K562 (cell line): ENCODE results near the gene LRP1B. TPM values are rescaled to one million over a fixed set of nuclear protein-coding genes. Genes with fewer than 3 reads are reported as not detected.

Experiments used
- ATAC-seq: fragments of 200-7000 bp; cut with Tn5 transposase; 3 replicates; pipeline ENCODE4 v1.9.1; 2020; ENCODE audit warnings: moderate library complexity
- BruUV-seq: library from RNA; stranded (reverse); fragments of 400-500 nt; replicated peaks from 2 replicates; lab custom pipeline; 2021; lab: Mats Ljungman, UMichigan
- CTCF ChIA-PET: fragments of 300-600 bp; formaldehyde crosslinking; extraction: SDS; loops from one replicate; lab custom pipeline; 2021; ENCODE audit warnings: low intra/inter-chr PET ratio; lab: Yijun Ruan, JAX
- POLR2A ChIA-PET: fragments of 300-600, 350-650 bp; sonication (Branson Sonifier 250); formaldehyde crosslinking; extraction: SDS; loops from one replicate; lab custom pipeline; 2021; ENCODE audit warnings: antibody characterized with exemption, inconsistent platforms; lab: Yijun Ruan, JAX
- DNase-seq, 4 experiments: peaks; one replicate each; pipeline versions ENCODE4 v3.0.0 to v3.0.0-alpha.2; 2011 to 2018; ENCODE audit warnings: low spot score in 3 of 4, mixed read lengths in 3 of 4; ENCODE audit errors: extremely low read depth in 1 of 4
- FAIRE-seq: peaks from 2 replicates; lab custom pipeline; 2011; peaks lifted over from hg19 to GRCh38; lab: Jason Lieb, UNC
- H2AFZ ChIP-seq: 2 replicates; pipeline ENCODE4 v1.6.0; 2011; ENCODE audit warnings: low read depth, low read length, control low read depth, inconsistent platforms
- H3K27ac ChIP-seq: fragments of 200-600 bp; 3 replicates; pipeline ENCODE4 v1.8.0; 2011; ENCODE audit warnings: low read depth, mild to moderate bottlenecking, control low read depth, inconsistent platforms, low read length, moderate library complexity, mixed read lengths; ENCODE audit errors: extremely low read depth
- H3K27me3 ChIP-seq, 2 experiments: fragments of 300-600 bp in 1 of 2; 2 replicates in 1 of 2; 3 replicates in 1 of 2; pipeline versions ENCODE4 v1.6.0 to v1.8.0; 2011; ENCODE audit warnings: inconsistent platforms in 2 of 2, low read length in 2 of 2, mild to moderate bottlenecking in 1 of 2, mixed read lengths in 1 of 2, moderate library complexity in 1 of 2; ENCODE audit not compliant: control insufficient read depth in 2 of 2, insufficient read depth in 2 of 2
- H3K36me3 ChIP-seq: fragments of 300-600 bp; 3 replicates; pipeline ENCODE4 v1.8.0; 2011; ENCODE audit warnings: mild to moderate bottlenecking, low read length, inconsistent platforms; ENCODE audit not compliant: control insufficient read depth, insufficient read depth
- H3K4me1 ChIP-seq, 2 experiments: fragments of 200-600 bp in 1 of 2; replicated peaks in 1 of 2; 2 replicates in 1 of 2; 3 replicates in 1 of 2; pipeline versions ENCODE4 v1.5.1 to v1.8.0; 2011; ENCODE audit warnings: inconsistent platforms in 2 of 2, low read length in 2 of 2, mild to moderate bottlenecking in 1 of 2, mixed read lengths in 1 of 2, moderate library complexity in 1 of 2; ENCODE audit not compliant: control insufficient read depth in 2 of 2, insufficient read depth in 2 of 2
- H3K4me2 ChIP-seq: 2 replicates; pipeline ENCODE4 v1.6.1; 2011; ENCODE audit warnings: low read length, control low read depth, inconsistent platforms, mixed read lengths; ENCODE audit not compliant: insufficient read depth
- H3K4me3 ChIP-seq: fragments of 200-600 bp; sonication (generic), shearing (Covaris generic); 2 replicates; pipeline ENCODE4 v1.5.1; 2016; ENCODE audit warnings: control low read depth, inconsistent platforms
- H3K79me2 ChIP-seq: fragments of 200-600 bp; 3 replicates; pipeline ENCODE4 v1.8.0; 2011; ENCODE audit warnings: low read length, inconsistent platforms; ENCODE audit not compliant: control insufficient read depth, insufficient read depth
- H3K9ac ChIP-seq, 2 experiments: 2 replicates each; pipeline versions ENCODE4 v1.6.0 to v1.6.1; 2011; ENCODE audit warnings: low read depth in 2 of 2, low read length in 2 of 2, control low read depth in 1 of 2, inconsistent platforms in 1 of 2, mild to moderate bottlenecking in 1 of 2, mixed read lengths in 1 of 2; ENCODE audit not compliant: insufficient read depth in 1 of 2
- H3K9me1 ChIP-seq: one replicate; pipeline ENCODE4 v1.6.0; 2011; ENCODE audit warnings: inconsistent platforms, mild to moderate bottlenecking, low read length, moderate library complexity; ENCODE audit not compliant: control insufficient read depth, insufficient read depth
- H3K9me3 ChIP-seq: replicated peaks from 2 replicates; pipeline ENCODE4 v1.5.1; 2011; ENCODE audit warnings: low read depth, low read length, inconsistent platforms; ENCODE audit not compliant: control insufficient read depth, insufficient read depth
- H4K20me1 ChIP-seq: replicated peaks from 2 replicates; pipeline ENCODE4 v1.6.1; 2011; ENCODE audit warnings: low read length, inconsistent platforms, mixed read lengths; ENCODE audit not compliant: control insufficient read depth, insufficient read depth
- CAMTA2 ChIP-seq: fragments of 250-450 bp; sonication (Bioruptor Pico); conservative IDR thresholded peaks from 2 replicates; pipeline ENCODE4 v1.5.1; 2022
- ID3 ChIP-seq, 2 experiments: fragments of 250-450 bp in 1 of 2; fragments of 450-650 bp in 1 of 2; sonication (Bioruptor Pico) in 1 of 2; IDR thresholded peaks; 2 replicates each; pipeline versions ENCODE4 v1.6.1 to v1.8.0; 2016 to 2021; ENCODE audit warnings: mild to moderate bottlenecking in 2 of 2, moderate library complexity in 2 of 2, missing compliant biosample characterization in 1 of 2, missing genetic modification characterization in 1 of 2
- MTA2 ChIP-seq: fragments of 450-650 bp; IDR thresholded peaks from 2 replicates; pipeline ENCODE4 v1.6.1; 2016; ENCODE audit warnings: low read depth
- NELFE ChIP-seq: IDR thresholded peaks from 2 replicates; pipeline ENCODE4 v1.6.1; 2011; ENCODE audit warnings: mild to moderate bottlenecking; ENCODE audit not compliant: insufficient read depth, insufficient read length
- NR2F6 ChIP-seq: fragments of 450-650 bp; formaldehyde crosslinking; IDR thresholded peaks from 2 replicates; pipeline ENCODE4 v1.4.0; 2020; ENCODE audit warnings: mild to moderate bottlenecking
- ZNF518B ChIP-seq: fragments of 250-450 bp; sonication (Bioruptor Pico); IDR thresholded peaks from 2 replicates; pipeline ENCODE4 v1.5.0; 2021; ENCODE audit warnings: mild to moderate bottlenecking, moderate library complexity
- in situ Hi-C: fragments of 300-500 bp; cut with MboI; formaldehyde crosslinking; loops from 4 replicates; pipeline ENCODE4 v1.15.0; 2018; ENCODE audit warnings: inconsistent platforms, mixed read lengths
- intact Hi-C: fragments of 100-400 bp; cut with micrococcal nuclease; formaldehyde crosslinking; loops from 2 replicates; pipeline ENCODE4 v1.14.2; 2022
- polyA plus RNA-seq, 8 experiments: library from polyadenylated mRNA; depleted of rRNA in 4 of 8; stranded (reverse) in 5 of 8; unstranded in 3 of 8; fragments of >200 nt; fragmentation: Nextera tagmentation in 2 of 8; fragmentation: Illumina TruSeq in 1 of 8; extraction: Ambion mirVana in 2 of 8; extraction: Trizol in 1 of 8; gene quantifications; 2 replicates each; pipeline versions ENCODE4 v1.2.1 to v1.2.3, GENCODE V29; 2011 to 2014; ENCODE audit warnings: inconsistent platforms in 1 of 8, missing spikeins in 1 of 8
- total RNA-seq, 7 experiments: library from RNA; depleted of rRNA in 6 of 7; stranded (reverse); fragments of >200 nt in 6 of 7; fragmentation: Illumina TruSeq in 2 of 7; extraction: Trizol in 2 of 7; gene quantifications; 2 replicates each; pipeline versions ENCODE4 v1.2.1 to v1.2.3, GENCODE V29; 2011 to 2021; ENCODE audit warnings: low replicate concordance in 1 of 7

Gene LRP1B
- total and polyA plus RNA-seq, 9 of the 15 experiments (the other 6 are each of a cell fraction or from before 2014, with no cell fraction given), result not detected

GRCh38 chr2:140998017-140998416 is 1132.8 kb downstream of the LRP1B start:
- Histone ChIP-seq H4K20me1 (no peaks in the 10 kb centered on the region), H3K27ac (no peak overlapping the region), H2AFZ (no peak overlapping the region), H3K4me3 (no peak overlapping the region), H3K9me1 (no peaks in the 10 kb centered on the region), H3K4me2 (no peak overlapping the region), H3K9ac (no peak overlapping the region), H3K79me2 (no peaks in the 10 kb centered on the region), H3K4me1 (no peaks in the 10 kb centered on the region), H3K27me3 (no peaks in the 10 kb centered on the region), H3K9me3 (no peaks in the 10 kb centered on the region), H3K36me3 (no peaks in the 10 kb centered on the region)
- ChIA-PET POLR2A (no interaction called here), CTCF (no interaction called here)
- in situ Hi-C loops (no loop called here), intact Hi-C loops (no loop called here)
- DNase-seq (no peak), FAIRE-seq (no peak), ATAC-seq (no peak)
- no peak for TF ChIP-seq CAMTA2
- no peak for TF ChIP-seq ZNF518B (CRISPR knock-in tag)
- TF ChIP-seq ID3 (CRISPR knock-in tag; IDR thresholded peaks at IDR 0.05), result no peak
- TF ChIP-seq ID3 (tag; IDR thresholded peaks at IDR 0.05), result no peak
- no peak for TF ChIP-seq NR2F6 (CRISPR knock-in tag)
- TF ChIP-seq MTA2, result no peak
- no peak for TF ChIP-seq NELFE
- no TSS peak for BruUV-seq
